ENCODE results near the gene ASB4. TPM values are rescaled to one million over a fixed set of nuclear protein-coding genes. Genes with fewer than 3 reads are reported as not detected.
"Not testable (repeated sequence)": the region's sequence is repeated elsewhere in the genome, so short reads cannot be mapped to it uniquely, and the experiment has no call there.

The ASB4 gene
- polyA plus RNA-seq, 1 experiment: 0.06 TPM

GRCh38 chr7:95501261-95501832, 15.6 kb downstream of the ASB4 start:
- TF ChIP-seq CTCF (IDR thresholded peaks at IDR 0.05; ENCODE audit: low read depth, low read length): no peak
- no peak overlapping the region for H3K4me3 ChIP-seq (ENCODE audit: low read depth, low read length)
- ChIA-PET CTCF (interaction anchor here (1.1 kb wide), 1 partner anchor 10 kb away, joined by 9 read pairs; no protein-coding TSS in a partner anchor), POLR2A (no interaction called here)
- no peaks in the 10 kb centered on the region for H3K9me3 ChIP-seq (ENCODE audit: control insufficient read depth, insufficient read depth, low read length)
- no peak for DNase-seq (ENCODE audit: low read depth, low spot score)
- no peak overlapping the region for H3K27ac ChIP-seq (ENCODE audit: low read depth, low read length)
- peaks cover 2% of the 10 kb centered on the region for H3K27me3 ChIP-seq (ENCODE audit: control insufficient read depth, insufficient read depth, low read length)

GRCh38 chr7:95502403-95502802, 16.7 kb downstream of the ASB4 start:
- TF ChIP-seq CTCF (IDR thresholded peaks at IDR 0.05; ENCODE audit: low read depth, low read length): no peak

GRCh38 chr7:95503271-95504131, 17.8 kb downstream of the ASB4 start:
- Histone ChIP-seq H3K27ac (ENCODE audit: low read depth, low read length) (no peak overlapping the region), H3K27me3 (ENCODE audit: control insufficient read depth, insufficient read depth, low read length) (peaks cover 2% of the 10 kb centered on the region), H3K4me3 (ENCODE audit: low read depth, low read length) (no peak overlapping the region), H3K9me3 (ENCODE audit: control insufficient read depth, insufficient read depth, low read length) (no peaks in the 10 kb centered on the region)
- ChIA-PET POLR2A (no interaction called here), CTCF (interaction anchor here (1.8 kb wide), 1 partner anchor 8 kb away, joined by 14 read pairs; no protein-coding TSS in a partner anchor)
- no peak for TF ChIP-seq CTCF (IDR thresholded peaks at IDR 0.05; ENCODE audit: low read depth, low read length)
- DNase-seq (ENCODE audit: low read depth, low spot score): no peak

More at GRCh38 chr7:95502403-95502802, 16.7 kb downstream of the ASB4 start:
- Histone ChIP-seq H3K4me3 (ENCODE audit: low read depth, low read length) (no peak overlapping the region), H3K9me3 (ENCODE audit: control insufficient read depth, insufficient read depth, low read length) (no peaks in the 10 kb centered on the region), H3K27me3 (ENCODE audit: control insufficient read depth, insufficient read depth, low read length) (peaks cover 2% of the 10 kb centered on the region), H3K27ac (ENCODE audit: low read depth, low read length) (no peak overlapping the region)
- POLR2A ChIA-PET: no interaction called here
- no peak for DNase-seq (ENCODE audit: low read depth, low spot score)
- CTCF ChIA-PET: interaction anchor here (0.6 to 1.8 kb wide), 3 partner anchors 10 to 258 kb away, joined by 3 to 14 read pairs (median 4); no protein-coding TSS in a partner anchor

- DNase-seq (ENCODE audit: low read depth, low spot score); POLR2A ChIA-PET; H3K27ac ChIP-seq (ENCODE audit: low read depth, low read length); H3K4me3 ChIP-seq (ENCODE audit: low read depth, low read length); H3K9me3 ChIP-seq (ENCODE audit: control insufficient read depth, insufficient read depth, low read length); H3K27me3 ChIP-seq (ENCODE audit: control insufficient read depth, insufficient read depth, low read length): not testable (repeated sequence)
- CTCF ChIA-PET: interaction anchor here (1.8 kb wide), 1 partner anchor 8 kb away, joined by 14 read pairs; no protein-coding TSS in a partner anchor
These were observed 18.4 kb downstream of the ASB4 start for GRCh38 chr7:95504132-95504588.

- H3K27me3 ChIP-seq (ENCODE audit: control insufficient read depth, insufficient read depth, low read length): no peaks in the 10 kb centered on the region
- no peaks in the 10 kb centered on the region for H3K9me3 ChIP-seq (ENCODE audit: control insufficient read depth, insufficient read depth, low read length)
- CTCF ChIA-PET: interaction anchor here (1.0 to 13.9 kb wide), 4 partner anchors 18 to 182 kb away, joined by 3 to 560 read pairs (median 56); partner anchors contain the start of gene ASB4
- POLR2A ChIA-PET: no interaction called here
- no peak for DNase-seq (ENCODE audit: low read depth, low spot score)
- H3K4me3 ChIP-seq (ENCODE audit: low read depth, low read length): no peak overlapping the region
- no peak overlapping the region for H3K27ac ChIP-seq (ENCODE audit: low read depth, low read length)
- no peak for TF ChIP-seq CTCF (IDR thresholded peaks at IDR 0.05; ENCODE audit: low read depth, low read length)
These were observed 23.0 kb downstream of the ASB4 start for GRCh38 chr7:95508780-95509179.
